Large intestine (tissue), 3 donors: ENCODE results near the gene DNAJB5. TPM values are rescaled to one million over a fixed set of nuclear protein-coding genes. Genes with fewer than 3 reads are reported as not detected.

ENCODE experiments used
- DNase-seq, 2 donors: peaks; one replicate each; pipeline versions ENCODE4 v3.0.0 to v3.0.0-alpha.2; 2013
- H3K27ac ChIP-seq: one replicate; pipeline ENCODE4 v1.5.1; 2013; ENCODE audit warnings: low read length
- H3K27me3 ChIP-seq: 2 replicates; pipeline ENCODE4 v1.6.1; 2013; ENCODE audit warnings: low read length; ENCODE audit not compliant: control insufficient read depth, insufficient read depth
- H3K36me3 ChIP-seq: 2 replicates; pipeline ENCODE4 v1.6.1; 2013; ENCODE audit warnings: low read length; ENCODE audit not compliant: control insufficient read depth, insufficient read depth
- H3K4me1 ChIP-seq: one replicate; pipeline ENCODE4 v1.6.1; 2013; ENCODE audit warnings: low read length; ENCODE audit not compliant: control insufficient read depth, insufficient read depth
- H3K4me3 ChIP-seq: one replicate; pipeline ENCODE4 v1.5.1; 2013; ENCODE audit warnings: low read length
- H3K9me3 ChIP-seq: one replicate; pipeline ENCODE4 v1.6.1; 2013; ENCODE audit warnings: mild to moderate bottlenecking, low read depth, low read length, moderate library complexity; ENCODE audit not compliant: control insufficient read depth
- WGBS: methylation state at CpG from one replicate; pipeline ENCODE4 v1.1.5; 2013; ENCODE audit warnings: low lambda C conversion rate; ENCODE audit not compliant: insufficient coverage; 5-methylcytosine and 5-hydroxymethylcytosine counted together
- polyA plus RNA-seq: library from polyadenylated mRNA; unstranded; fragments of 120-200 nt; gene quantifications from one replicate; pipeline ENCODE4 v1.2.1, GENCODE V29; 2013

Gene DNAJB5
- polyA plus RNA-seq, 1 donor: 9.7 TPM

GRCh38 chr9:35026671-35027070 is 37.1 kb downstream of the DNAJB5 start:
- H3K27ac ChIP-seq: no peak overlapping the region

GRCh38 chr9:35027374-35027773 is 37.8 kb downstream of the DNAJB5 start:
- H3K4me1 ChIP-seq: no peaks in the 10 kb centered on the region
- H3K27me3 ChIP-seq: no peaks in the 10 kb centered on the region
- H3K4me3 ChIP-seq: no peak overlapping the region
- DNase-seq: no peak
- H3K36me3 ChIP-seq: no peaks in the 10 kb centered on the region
- H3K27ac ChIP-seq: no peak overlapping the region
- WGBS: no CpG with 5 or more reads among the region's 1 CpG
- H3K9me3 ChIP-seq: no peaks in the 10 kb centered on the region

More at GRCh38 chr9:35026671-35027070, 37.1 kb downstream of the DNAJB5 start:
- Histone ChIP-seq H3K4me1 (no peaks in the 10 kb centered on the region), H3K27me3 (no peaks in the 10 kb centered on the region), H3K9me3 (no peaks in the 10 kb centered on the region), H3K4me3 (no peak overlapping the region), H3K36me3 (no peaks in the 10 kb centered on the region)
- DNase-seq: no peak
- 60% methylated on average over 1 of the region's 3 CpGs for WGBS

GRCh38 chr9:35027860-35028259 is 38.3 kb downstream of the DNAJB5 start:
- WGBS: no CpG with 5 or more reads among the region's 1 CpG

GRCh38 chr9:35028341-35028740 is 38.8 kb downstream of the DNAJB5 start:
- Histone ChIP-seq H3K4me3 (no peak overlapping the region), H3K9me3 (no peaks in the 10 kb centered on the region), H3K36me3 (no peaks in the 10 kb centered on the region), H3K27me3 (no peaks in the 10 kb centered on the region), H3K27ac (no peak overlapping the region), H3K4me1 (no peaks in the 10 kb centered on the region)
- no peak for DNase-seq

More at GRCh38 chr9:35027860-35028259, 38.3 kb downstream of the DNAJB5 start:
- H3K36me3 ChIP-seq: no peaks in the 10 kb centered on the region
- H3K4me3 ChIP-seq: no peak overlapping the region
- H3K27me3 ChIP-seq: no peaks in the 10 kb centered on the region
- DNase-seq: no peak
- no peaks in the 10 kb centered on the region for H3K4me1 ChIP-seq
- no peak overlapping the region for H3K27ac ChIP-seq
- H3K9me3 ChIP-seq: no peaks in the 10 kb centered on the region

GRCh38 chr9:35029241-35029640 is 39.7 kb downstream of the DNAJB5 start:
- no peaks in the 10 kb centered on the region for H3K4me1 ChIP-seq
- H3K36me3 ChIP-seq: no peaks in the 10 kb centered on the region
- H3K27ac ChIP-seq: no peak overlapping the region
- no CpG with 5 or more reads among the region's 4 CpGs for WGBS
- DNase-seq: no peak
- H3K9me3 ChIP-seq: no peaks in the 10 kb centered on the region
- no peak overlapping the region for H3K4me3 ChIP-seq
- H3K27me3 ChIP-seq: no peaks in the 10 kb centered on the region

- no peak for DNase-seq
- no peak overlapping the region for H3K27ac ChIP-seq
- H3K4me1 ChIP-seq: no peaks in the 10 kb centered on the region
- H3K27me3 ChIP-seq: no peaks in the 10 kb centered on the region
- no peaks in the 10 kb centered on the region for H3K9me3 ChIP-seq
- H3K4me3 ChIP-seq: no peak overlapping the region
- WGBS: 100% methylated on average over 1 of the region's 2 CpGs
- no peaks in the 10 kb centered on the region for H3K36me3 ChIP-seq
Measured at GRCh38 chr9:35029852-35030251, 40.3 kb downstream of the DNAJB5 start.

- H3K4me1 ChIP-seq: peaks cover 4% of the 10 kb centered on the region
- H3K4me3 ChIP-seq: no peak overlapping the region
- H3K27me3 ChIP-seq: no peaks in the 10 kb centered on the region
- no peaks in the 10 kb centered on the region for H3K9me3 ChIP-seq
- H3K36me3 ChIP-seq: no peaks in the 10 kb centered on the region
- WGBS: no CpG with 5 or more reads among the region's 2 CpGs
- DNase-seq: no peak
- H3K27ac ChIP-seq: no peak overlapping the region
Measured at GRCh38 chr9:35033101-35033500, 43.6 kb downstream of the DNAJB5 start.

- WGBS: 41% methylated on average over 7 of the region's 48 CpGs
- Histone ChIP-seq H3K4me3 (peak overlapping the region; percentile 21), H3K9me3 (no peaks in the 10 kb centered on the region), H3K36me3 (no peaks in the 10 kb centered on the region), H3K27me3 (no peaks in the 10 kb centered on the region), H3K27ac (no peak overlapping the region), H3K4me1 (peaks cover 4% of the 10 kb centered on the region)
- DNase-seq: peak in 1 of 2 donors; percentile 34
Measured at GRCh38 chr9:35035851-35036701, 46.5 kb downstream of the DNAJB5 start.

- Histone ChIP-seq H3K4me1 (no peaks in the 10 kb centered on the region), H3K4me3 (no peak overlapping the region), H3K36me3 (peaks cover 32% of the 10 kb centered on the region), H3K27me3 (no peaks in the 10 kb centered on the region), H3K27ac (no peak overlapping the region), H3K9me3 (no peaks in the 10 kb centered on the region)
- DNase-seq: no peak
- no CpG with 5 or more reads among the region's 3 CpGs for WGBS
Measured at GRCh38 chr9:35042081-35042604, 52.6 kb downstream of the DNAJB5 start.

- Histone ChIP-seq H3K27me3 (no peaks in the 10 kb centered on the region), H3K27ac (no peak overlapping the region), H3K4me1 (no peaks in the 10 kb centered on the region), H3K9me3 (no peaks in the 10 kb centered on the region), H3K4me3 (no peak overlapping the region), H3K36me3 (peaks cover 38% of the 10 kb centered on the region)
- WGBS: 100% methylated on average over 1 of the region's 6 CpGs
- DNase-seq: no peak
Measured at GRCh38 chr9:35042891-35043545, 53.5 kb downstream of the DNAJB5 start.
